Body of pancreas (tissue), 2 donors: ENCODE data around the gene ELP1. TPM values are rescaled to one million over a fixed set of nuclear protein-coding genes. Genes with fewer than 3 reads are reported as not detected.

ENCODE experiments used
- small RNA-seq: library from RNA; depleted of rRNA; stranded (forward); fragments of <200 nt; gene quantifications from one replicate; pipeline ENCODE3, GENCODE V24; 2016
- total RNA-seq, 2 donors: library from RNA; depleted of rRNA; stranded (reverse); fragments of >200 nt; gene quantifications; one replicate each; pipeline ENCODE4 v1.1.0, GENCODE V29; 2016

ELP1 gene
- total RNA-seq, 2 donors from 2014 or later: 14.5 to 18.2 TPM

Small RNA genes lying within 50 kb of the gene (small RNA-seq; reads per million reads assigned to genes)
- gene AL359692.1: not detected

Other genes with a start within 250 kb of the ELP1 start
- gene ACTL7B, start 78.1 kb downstream of the ELP1 start, total RNA-seq: under 1 TPM in 1 of 2 donors, not detected in 1; 0.26 TPM
- gene ACTL7A, start 71.9 kb downstream of the ELP1 start, total RNA-seq: not detected
- 1 to 10 TPM; 6.0 to 6.3 TPM for gene ABITRAM, start 276 bp upstream of the ELP1 start, total RNA-seq
- 10 to 100 TPM; 15.8 to 23.9 TPM for gene CTNNAL1, start 79.4 kb upstream of the ELP1 start, total RNA-seq
- 10 to 100 TPM; 38.9 to 47.0 TPM for gene TMEM245, start 185.8 kb upstream of the ELP1 start, total RNA-seq
- under 1 TPM; 0.33 to 0.52 TPM for gene FRRS1L, start 233.1 kb upstream of the ELP1 start, total RNA-seq